ENCODE measurements around the gene COPA. TPM values are rescaled to one million over a fixed set of nuclear protein-coding genes. Genes with fewer than 3 reads are reported as not detected.

Gene COPA
- total and polyA plus RNA-seq, 10 of the 15 experiments (the other 5 are each of a cell fraction or from before 2014, with no cell fraction given): 53.7 to 180 (median 123) TPM

- Histone ChIP-seq H3K27me3 (replicated peaks in 1 of 2; ENCODE audit: control insufficient read depth in 2 of 2, insufficient read depth in 2 of 2, low read length in 1 of 2) (no peaks in the 10 kb centered on the region), H3K27ac (ENCODE audit: control insufficient read depth, insufficient read depth) (no peak overlapping the region), H3K4me1 (ENCODE audit: control insufficient read depth, insufficient read depth, low read length) (peaks cover 3% of the 10 kb centered on the region), H3K79me2 (ENCODE audit: control insufficient read depth, insufficient read depth, low read length) (peaks cover 25% of the 10 kb centered on the region), H3K9me3 (replicated peaks; ENCODE audit: control insufficient read depth, insufficient read depth, low read length) (no peaks in the 10 kb centered on the region), H3K4me3 (no peak overlapping the region), H2AFZ (ENCODE audit: control insufficient read depth, low read depth, low read length) (no peak overlapping the region), H3K4me2 (ENCODE audit: control insufficient read depth, insufficient read depth) (no peak overlapping the region), H4K20me1 (ENCODE audit: control insufficient read depth, insufficient read depth) (no peaks in the 10 kb centered on the region), H3K36me3 (ENCODE audit: control insufficient read depth in 2 of 2, insufficient read depth in 2 of 2, low read length in 1 of 2) (no peaks in the 10 kb centered on the region), H3K9ac (ENCODE audit: control insufficient read depth, insufficient read depth, low read length) (no peak overlapping the region)
- ATAC-seq (no peak), FAIRE-seq (no peak), DNase-seq (ENCODE audit: low read depth, low spot score) (no peak)
- ChIA-PET SMC1A (ENCODE audit: uncharacterized antibody, unreplicated experiment) (interaction anchor here (0.9 to 5.3 kb wide), 8 partner anchors 11 to 163 kb away, joined by 3 to 32 read pairs (median 12); partner anchors contain the start of genes PEA15 and PEX19), CTCF (interaction anchor here (1.0 to 8.1 kb wide), 8 partner anchors 13 to 112 kb away, joined by 3 to 86 read pairs (median 15); partner anchors contain the start of genes NCSTN, PEA15 and PEX19), POLR2A (interaction anchor here (0.7 to 5.3 kb wide), 5 partner anchors 13 to 98 kb away, joined by 3 to 29 read pairs (median 3); partner anchors contain the start of gene PEX19), RAD21 (ENCODE audit: unreplicated experiment) (interaction anchor here (1.0 to 6.7 kb wide), 5 partner anchors 12 to 95 kb away, joined by 3 to 68 read pairs (median 5); partner anchors contain the start of gene PEX19)
- in situ Hi-C loops (cut with MboI): no loop called here
- intact Hi-C loops (cut with micrococcal nuclease; ENCODE audit: unreplicated experiment): no loop called here
- TF ChIP-seq MYC (IDR thresholded peaks at IDR 0.05; ENCODE audit: insufficient read depth, insufficient read length, insufficient replicate concordance, low read length, severe bottlenecking) (no peak), WRNIP1 (IDR thresholded peaks at IDR 0.05; ENCODE audit: borderline replicate concordance, low read depth, low read length) (no peak), ESRRA (IDR thresholded peaks at IDR 0.05; ENCODE audit: low read length) (no peak), ZNF217 (IDR thresholded peaks at IDR 0.05) (no peak), HDAC2 (IDR thresholded peaks at IDR 0.05) (no peak), ZNF207 (IDR thresholded peaks at IDR 0.05; ENCODE audit: borderline replicate concordance) (no peak), ZBTB11 (CRISPR knock-in tag; IDR thresholded peaks at IDR 0.05) (no peak), CBFB (IDR thresholded peaks at IDR 0.05; ENCODE audit: low read depth) (no peak), MTA3 (IDR thresholded peaks at IDR 0.05; ENCODE audit: borderline replicate concordance, low read length) (no peak), PAX5 (IDR thresholded peaks at IDR 0.05; ENCODE audit: borderline replicate concordance, low read depth, low read length) (no peak), CHD2 (IDR thresholded peaks at IDR 0.05; ENCODE audit: borderline replicate concordance, low read depth, low read length) (no peak), NFXL1 (IDR thresholded peaks at IDR 0.05; ENCODE audit: borderline replicate concordance) (no peak)
- TF ChIP-seq, protein P1, sequence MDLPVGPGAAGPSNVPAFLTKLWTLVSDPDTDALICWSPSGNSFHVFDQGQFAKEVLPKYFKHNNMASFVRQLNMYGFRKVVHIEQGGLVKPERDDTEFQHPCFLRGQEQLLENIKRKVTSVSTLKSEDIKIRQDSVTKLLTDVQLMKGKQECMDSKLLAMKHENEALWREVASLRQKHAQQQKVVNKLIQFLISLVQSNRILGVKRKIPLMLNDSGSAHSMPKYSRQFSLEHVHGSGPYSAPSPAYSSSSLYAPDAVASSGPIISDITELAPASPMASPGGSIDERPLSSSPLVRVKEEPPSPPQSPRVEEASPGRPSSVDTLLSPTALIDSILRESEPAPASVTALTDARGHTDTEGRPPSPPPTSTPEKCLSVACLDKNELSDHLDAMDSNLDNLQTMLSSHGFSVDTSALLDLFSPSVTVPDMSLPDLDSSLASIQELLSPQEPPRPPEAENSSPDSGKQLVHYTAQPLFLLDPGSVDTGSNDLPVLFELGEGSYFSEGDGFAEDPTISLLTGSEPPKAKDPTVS (IDR thresholded peaks at IDR 0.05; ENCODE audit: low read depth, low read length): no peak
- WGBS (ENCODE audit: insufficient coverage, insufficient replicate concordance, low lambda C conversion rate, missing lambda C conversion rate): 67% methylated on average over 4 of the region's 4 CpGs
- BruUV-seq (replicated peaks): no TSS peak
Observed at GRCh38 chr1:160264795-160265307, 78.2 kb downstream of the COPA start.

Data from GM12878 (cell line).